ENCODE results near the gene SENP7. TPM values are rescaled to one million over a fixed set of nuclear protein-coding genes. Genes with fewer than 3 reads are reported as not detected.

Gene SENP7
- total RNA-seq, 1 donor from 2014 or later: 48.0 TPM

DNA sequence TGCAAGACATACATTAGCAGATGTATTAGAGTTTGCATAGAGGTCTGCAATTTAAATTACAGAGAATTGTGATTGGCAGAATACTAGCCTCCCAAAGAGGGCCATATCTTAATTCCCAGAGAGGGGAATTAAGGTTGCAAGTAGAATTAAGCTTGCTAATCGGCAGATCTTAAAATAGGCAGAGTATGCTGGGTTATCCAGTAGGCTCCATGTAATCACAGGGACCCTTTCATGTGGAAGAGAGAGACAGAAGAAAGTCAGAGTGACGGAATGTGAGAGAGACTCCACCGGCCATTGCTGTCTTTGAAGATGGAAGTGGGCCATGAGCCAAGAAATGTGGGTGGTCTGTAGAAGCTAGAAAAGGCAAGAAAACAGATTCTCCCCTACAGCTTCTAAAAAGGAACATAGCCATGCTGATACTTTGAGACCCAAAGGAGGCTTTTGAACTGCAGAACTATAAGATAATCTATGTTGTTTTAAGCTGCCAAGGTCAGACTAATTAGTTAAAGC is 231.4 kb downstream of the SENP7 start:
- Mint-ChIP-seq H3K9me3 (no peaks in the 10 kb centered on the region), H3K4me3 (no peak overlapping the region), H3K36me3 (no peaks in the 10 kb centered on the region), H3K4me1 (peaks cover 9% of the 10 kb centered on the region), H3K27me3 (ENCODE audit: insufficient read depth, low read depth) (peaks cover 2% of the 10 kb centered on the region), H3K27ac (no peak overlapping the region)
- Histone ChIP-seq H4K20me1 (ENCODE audit: low read depth) (no peaks in the 10 kb centered on the region), H3K9me3 (ENCODE audit: low read depth) (no peaks in the 10 kb centered on the region), H3K27ac (no peak overlapping the region), H3K4me2 (no peak overlapping the region), H3K36me3 (no peaks in the 10 kb centered on the region), H3K4me1 (peaks cover 3% of the 10 kb centered on the region), H3K4me3 (no peak overlapping the region), H3K9ac (no peak overlapping the region), H3K27me3 (no peaks in the 10 kb centered on the region), H3F3A (ENCODE audit: low read depth) (no peaks in the 10 kb centered on the region), H3K79me2 (ENCODE audit: low read depth) (no peaks in the 10 kb centered on the region), H2AFZ (replicated peaks) (no peak overlapping the region)
- peak; percentile 8 for DNase-seq (ENCODE audit: low spot score)
- TF ChIP-seq EZH2phosphoT487 (IDR thresholded peaks at IDR 0.05) (no peak), EZH2 (IDR thresholded peaks at IDR 0.05) (no peak)
- TF ChIP-seq, protein P1, sequence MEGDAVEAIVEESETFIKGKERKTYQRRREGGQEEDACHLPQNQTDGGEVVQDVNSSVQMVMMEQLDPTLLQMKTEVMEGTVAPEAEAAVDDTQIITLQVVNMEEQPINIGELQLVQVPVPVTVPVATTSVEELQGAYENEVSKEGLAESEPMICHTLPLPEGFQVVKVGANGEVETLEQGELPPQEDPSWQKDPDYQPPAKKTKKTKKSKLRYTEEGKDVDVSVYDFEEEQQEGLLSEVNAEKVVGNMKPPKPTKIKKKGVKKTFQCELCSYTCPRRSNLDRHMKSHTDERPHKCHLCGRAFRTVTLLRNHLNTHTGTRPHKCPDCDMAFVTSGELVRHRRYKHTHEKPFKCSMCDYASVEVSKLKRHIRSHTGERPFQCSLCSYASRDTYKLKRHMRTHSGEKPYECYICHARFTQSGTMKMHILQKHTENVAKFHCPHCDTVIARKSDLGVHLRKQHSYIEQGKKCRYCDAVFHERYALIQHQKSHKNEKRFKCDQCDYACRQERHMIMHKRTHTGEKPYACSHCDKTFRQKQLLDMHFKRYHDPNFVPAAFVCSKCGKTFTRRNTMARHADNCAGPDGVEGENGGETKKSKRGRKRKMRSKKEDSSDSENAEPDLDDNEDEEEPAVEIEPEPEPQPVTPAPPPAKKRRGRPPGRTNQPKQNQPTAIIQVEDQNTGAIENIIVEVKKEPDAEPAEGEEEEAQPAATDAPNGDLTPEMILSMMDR (IDR thresholded peaks at IDR 0.05): no peak

DNA sequence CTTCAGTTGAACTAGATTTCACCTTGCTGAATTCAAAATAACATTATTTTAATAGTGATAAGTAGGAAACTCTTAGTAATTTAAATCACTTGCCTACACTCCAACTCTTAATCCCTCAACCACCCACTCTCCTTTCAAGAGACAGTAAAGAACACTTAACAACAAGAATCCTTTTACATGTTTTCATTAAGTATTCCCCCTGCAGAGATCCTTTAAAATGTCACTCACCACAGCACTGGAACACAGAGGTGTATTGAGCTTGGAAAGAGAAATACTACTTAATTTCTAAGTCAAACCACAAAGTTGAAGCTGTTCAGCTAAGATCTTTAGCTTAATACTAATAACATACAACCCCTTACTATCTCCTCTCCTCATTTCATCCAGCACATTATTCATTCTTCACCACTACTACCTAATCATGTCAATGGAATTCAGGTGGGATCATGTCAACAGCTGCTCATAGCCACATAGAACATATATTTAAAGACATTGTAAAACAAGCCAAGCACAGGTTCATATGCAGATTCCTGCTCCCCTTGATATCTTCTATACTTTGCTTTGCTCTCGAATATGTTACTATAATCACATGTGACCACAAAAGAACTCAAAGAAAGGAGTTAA is 233.1 kb downstream of the SENP7 start:
- Mint-ChIP-seq H3K4me1 (peaks cover 9% of the 10 kb centered on the region), H3K27ac (no peak overlapping the region), H3K27me3 (ENCODE audit: insufficient read depth, low read depth) (peaks cover 2% of the 10 kb centered on the region), H3K9me3 (no peaks in the 10 kb centered on the region), H3K36me3 (no peaks in the 10 kb centered on the region), H3K4me3 (no peak overlapping the region)
- Histone ChIP-seq H3K4me1 (peaks cover 3% of the 10 kb centered on the region), H4K20me1 (ENCODE audit: low read depth) (no peaks in the 10 kb centered on the region), H3K79me2 (ENCODE audit: low read depth) (no peaks in the 10 kb centered on the region), H3K4me2 (no peak overlapping the region), H3K9me3 (ENCODE audit: low read depth) (no peaks in the 10 kb centered on the region), H3K4me3 (no peak overlapping the region), H3K27ac (no peak overlapping the region), H3K9ac (no peak overlapping the region), H3K27me3 (no peaks in the 10 kb centered on the region), H2AFZ (replicated peaks) (no peak overlapping the region), H3F3A (ENCODE audit: low read depth) (no peaks in the 10 kb centered on the region), H3K36me3 (no peaks in the 10 kb centered on the region)
- no peak for DNase-seq (ENCODE audit: low spot score)
- TF ChIP-seq EZH2phosphoT487 (IDR thresholded peaks at IDR 0.05): no peak
- TF ChIP-seq EZH2 (IDR thresholded peaks at IDR 0.05): no peak
- TF ChIP-seq, protein P1 (IDR thresholded peaks at IDR 0.05): no peak

DNA sequence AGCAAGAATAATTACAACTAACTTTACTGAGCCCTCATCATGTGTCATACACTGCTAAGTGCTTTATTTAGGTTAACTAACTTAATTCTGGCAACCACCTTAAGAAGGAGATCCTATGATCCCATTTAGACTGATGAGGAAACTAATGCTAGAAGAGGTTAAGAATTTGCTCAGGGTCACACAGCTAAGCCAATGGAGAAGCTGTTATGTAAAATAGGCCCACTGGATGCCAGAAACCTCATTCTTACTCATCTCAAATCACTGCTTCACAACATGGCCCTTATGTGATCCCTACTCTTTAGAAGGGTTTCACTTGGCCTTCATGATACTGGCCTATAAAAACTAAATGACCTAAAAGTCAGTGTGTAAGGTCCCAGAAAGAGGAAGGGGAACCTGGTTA is 233.8 kb downstream of the SENP7 start:
- no peak for TF ChIP-seq EZH2phosphoT487 (IDR thresholded peaks at IDR 0.05)
- TF ChIP-seq EZH2 (IDR thresholded peaks at IDR 0.05): no peak
- TF ChIP-seq, protein P1 (IDR thresholded peaks at IDR 0.05): no peak
- H3K27ac Mint-ChIP-seq: no peak overlapping the region
- H3K27me3 ChIP-seq: peaks cover 3% of the 10 kb centered on the region
- no peaks in the 10 kb centered on the region for H4K20me1 ChIP-seq (ENCODE audit: low read depth)
- peaks cover 2% of the 10 kb centered on the region for H3K27me3 Mint-ChIP-seq (ENCODE audit: insufficient read depth, low read depth)
- peaks cover 9% of the 10 kb centered on the region for H3K4me1 Mint-ChIP-seq
- peaks cover 3% of the 10 kb centered on the region for H3K4me1 ChIP-seq
- H3K4me2 ChIP-seq: no peak overlapping the region
- no peak overlapping the region for H3K9ac ChIP-seq
- no peaks in the 10 kb centered on the region for H3K36me3 ChIP-seq
- no peaks in the 10 kb centered on the region for H3K79me2 ChIP-seq (ENCODE audit: low read depth)
- no peak overlapping the region for H3K4me3 ChIP-seq
- no peak for DNase-seq (ENCODE audit: low spot score)
- no peaks in the 10 kb centered on the region for H3K9me3 Mint-ChIP-seq
- H3K36me3 Mint-ChIP-seq: no peaks in the 10 kb centered on the region
- H2AFZ ChIP-seq (replicated peaks): no peak overlapping the region
- no peaks in the 10 kb centered on the region for H3K9me3 ChIP-seq (ENCODE audit: low read depth)
- no peak overlapping the region for H3K4me3 Mint-ChIP-seq
- no peak overlapping the region for H3K27ac ChIP-seq
- H3F3A ChIP-seq (ENCODE audit: low read depth): no peaks in the 10 kb centered on the region
